A549 (cell line): ENCODE results near the gene TSPAN5. TPM values are rescaled to one million over a fixed set of nuclear protein-coding genes. Genes with fewer than 3 reads are reported as not detected.
"Not testable (repeated sequence)": the region's sequence is repeated elsewhere in the genome, so short reads cannot be mapped to it uniquely, and the experiment has no call there.

ENCODE experiments used
- ATAC-seq, 2 experiments: fragments of 200-7000 bp in 1 of 2; fragments of >200 bp in 1 of 2; cut with Nextera tagmentation in 1 of 2; cut with Tn5 transposase in 1 of 2; 3 replicates each; pipeline versions ENCODE4 v1.8.0 to v1.9.1; 2018 to 2020; ENCODE audit warnings: mild to moderate bottlenecking in 1 of 2, moderate library complexity in 1 of 2
- CTCF ChIA-PET: fragments of 300-600 bp; sonication (Branson Sonifier 250); formaldehyde crosslinking; extraction: SDS; loops from one replicate; lab custom pipeline; 2021; ENCODE audit warnings: antibody characterized with exemption, inconsistent platforms; lab: Yijun Ruan, JAX
- POLR2A ChIA-PET: fragments of 350-600 bp; formaldehyde crosslinking; extraction: SDS; loops from one replicate; lab custom pipeline; 2021; ENCODE audit warnings: antibody characterized with exemption, inconsistent platforms; lab: Yijun Ruan, JAX
- DNase-seq, 2 experiments: peaks; one replicate each; pipeline versions ENCODE4 v3.0.0 to v3.0.0-alpha.2; 2011 to 2016; ENCODE audit warnings: low read depth in 1 of 2, low spot score in 1 of 2
- FAIRE-seq: peaks from 2 replicates; lab custom pipeline; 2011; peaks lifted over from hg19 to GRCh38; lab: Jason Lieb, UNC
- H3K27ac ChIP-seq, 2 experiments: fragments of >200 bp; sonication (Bioruptor Twin); formaldehyde crosslinking; 3 replicates each; pipeline ENCODE4 v1.5.1; 2016 to 2017
- H3K4me1 ChIP-seq: fragments of >200 bp; sonication (Bioruptor Twin); formaldehyde crosslinking; 3 replicates; pipeline ENCODE4 v1.6.1; 2016
- H3K4me2 ChIP-seq: fragments of >200 bp; sonication (Bioruptor Twin); formaldehyde crosslinking; 3 replicates; pipeline ENCODE4 v1.6.1; 2016
- H3K4me3 ChIP-seq: fragments of >200 bp; sonication (Bioruptor Twin); formaldehyde crosslinking; 3 replicates; pipeline ENCODE4 v1.5.1; 2016
- H3K9me3 ChIP-seq: fragments of >200 bp; sonication (Bioruptor Twin); formaldehyde crosslinking; 3 replicates; pipeline ENCODE4 v1.6.1; 2016
- BHLHE40 ChIP-seq: IDR thresholded peaks from 2 replicates; pipeline ENCODE4 v1.6.1; 2012; ENCODE audit warnings: low read depth, low read length, inconsistent platforms
- FOSB ChIP-seq: fragments of 250-450 bp; sonication (Bioruptor Pico); IDR thresholded peaks from 2 replicates; pipeline ENCODE4 v1.5.0; 2020; ENCODE audit warnings: mild to moderate bottlenecking, moderate library complexity
- HDAC2 ChIP-seq: fragments of 200-600 bp; sonication (generic); IDR thresholded peaks from 2 replicates; pipeline ENCODE4 v1.6.1; 2016
- HEYL ChIP-seq: fragments of 250-450 bp; sonication (Bioruptor Pico); IDR thresholded peaks from 2 replicates; pipeline ENCODE4 v1.8.0; 2021; ENCODE audit warnings: mild to moderate bottlenecking, moderate library complexity
- HOXA7 ChIP-seq: fragments of 250-450 bp; sonication (Bioruptor Pico); IDR thresholded peaks from 2 replicates; pipeline ENCODE4 v1.5.0; 2020; ENCODE audit warnings: mild to moderate bottlenecking, moderate library complexity
- JUNB ChIP-seq: fragments of >200 bp; sonication (Bioruptor Twin); formaldehyde crosslinking; IDR thresholded peaks from 2 replicates; pipeline ENCODE4 v1.6.1; 2016
- NR3C1 ChIP-seq: fragments of >200 bp; sonication (Bioruptor Twin); formaldehyde crosslinking; IDR thresholded peaks from 3 replicates; pipeline ENCODE4 v1.6.1; 2017
- POLR2A ChIP-seq: IDR thresholded peaks from 2 replicates; pipeline ENCODE4 v1.6.1; 2012; ENCODE audit warnings: mild to moderate bottlenecking, low read length
- RNF2 ChIP-seq: fragments of 200-600 bp; sonication (generic); IDR thresholded peaks from 2 replicates; pipeline ENCODE4 v1.6.1; 2016; ENCODE audit warnings: low read depth, mild to moderate bottlenecking, antibody characterized with exemption, moderate library complexity, borderline replicate concordance
- SREBF2 ChIP-seq: fragments of 450-650 bp; IDR thresholded peaks from 2 replicates; pipeline ENCODE4 v1.6.1; 2014; ENCODE audit warnings: mild to moderate bottlenecking, moderate library complexity
- TP53 ChIP-seq: fragments of 250-450 bp; sonication (Bioruptor Pico); IDR thresholded peaks from 2 replicates; pipeline ENCODE4 v1.5.0; 2021; ENCODE audit warnings: mild to moderate bottlenecking, moderate library complexity
- WGBS: methylation state at CpG from one replicate; pipeline ENCODE4 v1.1.6; 2017; ENCODE audit errors: missing lambda C conversion rate; 5-methylcytosine and 5-hydroxymethylcytosine counted together
- polyA plus RNA-seq, 4 experiments: library from polyadenylated mRNA; depleted of rRNA in 3 of 4; stranded (reverse); fragments of >200 nt; fragmentation: RNase III in 1 of 4; extraction: RNeasy Plus Mini Kit Qiagen cat#74134 plus additional on column Dnase treatment in 1 of 4; gene quantifications; 2 replicates in 3 of 4; 3 replicates in 1 of 4; pipeline ENCODE4 v1.2.3, GENCODE V29; 2011 to 2017
- TF ChIP-seq, protein P1 (sequence below): fragments of 250-450 bp; sonication (Bioruptor Pico); IDR thresholded peaks from 2 replicates; pipeline ENCODE4 v1.5.0; 2021; ENCODE audit warnings: mild to moderate bottlenecking, moderate library complexity, borderline replicate concordance
- TF ChIP-seq, protein P2 (sequence below): IDR thresholded peaks from 2 replicates; pipeline ENCODE4 v1.6.1; 2012
- TF ChIP-seq, protein P3 (sequence below): IDR thresholded peaks from 2 replicates; pipeline ENCODE4 v1.6.1; 2012

Gene TSPAN5
- polyA plus RNA-seq, 2 of the 4 experiments (the other 2 are of a cell fraction): 9.5 to 12.4 TPM

DNA sequence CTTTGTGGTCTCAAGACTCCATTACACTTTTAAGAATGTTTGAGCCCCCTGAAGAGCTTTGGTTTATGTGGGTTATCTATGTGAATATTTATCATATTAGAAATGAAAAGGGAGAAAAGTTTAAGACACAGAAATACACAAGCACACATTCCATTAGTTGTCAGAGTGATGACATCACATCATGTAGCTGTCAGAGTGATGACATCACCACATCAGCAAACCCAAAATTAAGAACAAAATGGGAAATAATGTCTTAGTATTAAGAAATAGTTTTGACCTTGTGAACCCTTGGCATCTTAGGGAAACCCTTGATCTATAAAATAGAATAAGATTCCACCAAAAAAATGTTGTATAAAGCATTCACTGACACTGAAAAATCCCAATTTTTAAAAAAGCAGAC is 195.9 kb downstream of the TSPAN5 start:
- TF ChIP-seq HEYL (CRISPR knock-in tag) (no peak), HOXA7 (CRISPR knock-in tag) (no peak)
- TF ChIP-seq, all 56 proteins: peak for 0
- POLR2A ChIA-PET: no interaction called here
- CTCF ChIA-PET: no interaction called here

DNA sequence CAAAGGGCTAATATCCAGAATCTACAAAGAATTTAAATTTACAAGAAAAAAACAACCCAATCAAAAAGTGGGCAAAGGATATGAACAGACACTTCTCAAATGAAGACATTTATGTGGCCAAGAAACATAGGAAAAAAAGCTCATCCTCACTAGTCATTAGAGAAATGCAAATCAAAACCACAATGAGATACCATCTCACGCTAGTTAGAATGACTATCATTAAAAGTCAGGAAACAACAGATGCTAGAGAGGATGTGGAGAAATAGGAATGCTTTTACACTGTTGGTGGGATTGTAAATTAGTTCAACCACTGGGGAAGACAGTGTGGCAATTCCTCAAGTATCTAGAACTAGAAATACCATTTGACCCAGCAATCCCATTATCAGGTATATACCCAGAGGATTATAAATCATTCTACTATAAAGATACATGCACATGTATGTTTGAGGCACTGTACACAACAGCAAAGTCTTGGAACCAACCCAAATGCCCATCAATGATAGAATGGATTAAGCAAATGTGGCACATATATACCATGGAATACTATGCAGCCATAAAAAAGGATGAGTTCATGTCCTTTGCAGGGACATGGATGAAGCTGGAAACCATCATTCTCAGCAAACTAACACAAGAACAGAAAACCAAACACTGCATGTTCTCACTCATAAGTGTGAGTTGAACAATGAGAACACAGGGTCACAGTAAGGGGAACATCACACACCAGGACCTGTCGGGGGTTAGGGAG is 197.1 kb downstream of the TSPAN5 start:
- POLR2A ChIA-PET, CTCF ChIA-PET, FAIRE-seq, H3K4me2 ChIP-seq, H3K27ac ChIP-seq, ATAC-seq, DNase-seq, H3K4me1 ChIP-seq, H3K4me3 ChIP-seq, H3K9me3 ChIP-seq: not testable (repeated sequence)
- WGBS: 84% methylated on average over 2 of the region's 2 CpGs

More for the DNA sequence above, 195.9 kb downstream of the TSPAN5 start:
- no peaks in the 10 kb centered on the region for H3K9me3 ChIP-seq
- FAIRE-seq (no peak), DNase-seq (no peak), ATAC-seq (no peak)
- no peak overlapping the region for H3K4me2 ChIP-seq
- no peak overlapping the region for H3K4me3 ChIP-seq
- no peak overlapping the region for H3K27ac ChIP-seq
- H3K4me1 ChIP-seq: no peaks in the 10 kb centered on the region

- POLR2A ChIA-PET, H3K9me3 ChIP-seq, ATAC-seq, H3K27ac ChIP-seq, H3K4me2 ChIP-seq, H3K4me1 ChIP-seq, H3K4me3 ChIP-seq, FAIRE-seq, DNase-seq: not testable (repeated sequence)
- CTCF ChIA-PET: interaction anchor here (3.0 kb wide), 1 partner anchor 10 kb away, joined by 19 read pairs; no protein-coding TSS in a partner anchor
- WGBS: 73% methylated on average over 9 of the region's 9 CpGs
Observed at GRCh38 chr4:98457422-98457821, 201.0 kb downstream of the TSPAN5 start.

GRCh38 chr4:98452091-98452490 is 206.3 kb downstream of the TSPAN5 start:
- no peaks in the 10 kb centered on the region for H3K4me1 ChIP-seq
- TF ChIP-seq BHLHE40 (no peak), FOSB (CRISPR knock-in tag) (no peak), TP53 (CRISPR knock-in tag) (no peak)
- TF ChIP-seq, protein P1, sequence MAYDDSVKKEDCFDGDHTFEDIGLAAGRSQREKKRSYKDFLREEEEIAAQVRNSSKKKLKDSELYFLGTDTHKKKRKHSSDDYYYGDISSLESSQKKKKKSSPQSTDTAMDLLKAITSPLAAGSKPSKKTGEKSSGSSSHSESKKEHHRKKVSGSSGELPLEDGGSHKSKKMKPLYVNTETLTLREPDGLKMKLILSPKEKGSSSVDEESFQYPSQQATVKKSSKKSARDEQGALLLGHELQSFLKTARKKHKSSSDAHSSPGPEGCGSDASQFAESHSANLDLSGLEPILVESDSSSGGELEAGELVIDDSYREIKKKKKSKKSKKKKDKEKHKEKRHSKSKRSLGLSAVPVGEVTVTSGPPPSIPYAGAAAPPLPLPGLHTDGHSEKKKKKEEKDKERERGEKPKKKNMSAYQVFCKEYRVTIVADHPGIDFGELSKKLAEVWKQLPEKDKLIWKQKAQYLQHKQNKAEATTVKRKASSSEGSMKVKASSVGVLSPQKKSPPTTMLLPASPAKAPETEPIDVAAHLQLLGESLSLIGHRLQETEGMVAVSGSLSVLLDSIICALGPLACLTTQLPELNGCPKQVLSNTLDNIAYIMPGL (CRISPR knock-in tag): no peak
- no peak overlapping the region for H3K27ac ChIP-seq
- DNase-seq (no peak), FAIRE-seq (no peak), ATAC-seq (no peak)
- no peaks in the 10 kb centered on the region; the same call in 2 of the 3 replicates for H3K9me3 ChIP-seq
- ChIA-PET CTCF (interaction anchor here (0.7 kb wide), 2 partner anchors 10 to 15 kb away, joined by 3 read pairs; no protein-coding TSS in a partner anchor), POLR2A (no interaction called here)
- no peak overlapping the region for H3K4me3 ChIP-seq
- 42% methylated on average over 3 of the region's 3 CpGs for WGBS
- H3K4me2 ChIP-seq: no peak overlapping the region

DNA sequence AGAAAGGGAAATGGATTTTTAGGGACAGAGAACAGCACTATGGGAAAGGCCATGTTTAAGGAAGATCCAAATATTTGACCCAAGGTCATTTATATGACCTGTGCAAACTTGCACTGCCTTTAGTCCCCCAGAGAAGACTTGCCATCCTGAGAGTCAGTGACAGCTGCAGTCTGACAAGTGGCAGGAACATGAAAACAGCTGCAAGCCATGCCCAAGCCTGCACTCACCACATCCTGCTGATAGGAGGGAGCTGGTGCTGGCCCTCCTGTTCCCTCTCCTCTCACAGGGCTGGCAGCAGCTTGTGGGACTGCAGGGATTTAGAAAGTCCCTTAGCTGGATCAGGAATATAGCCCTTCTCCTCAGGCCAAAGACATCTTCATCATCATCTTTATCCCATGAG is 209.5 kb downstream of the TSPAN5 start:
- CTCF ChIA-PET: interaction anchor here (0.6 kb wide), 1 partner anchor 16 kb away, joined by 3 read pairs; no protein-coding TSS in a partner anchor
- Histone ChIP-seq H3K9me3 (no peaks in the 10 kb centered on the region; the same call in 2 of the 3 replicates), H3K4me1 (no peaks in the 10 kb centered on the region), H3K4me2 (no peak overlapping the region), H3K27ac (no peak overlapping the region), H3K4me3 (no peak overlapping the region)
- DNase-seq: no peak
- FAIRE-seq: no peak
- TF ChIP-seq HDAC2 (no peak), NR3C1 (no peak), RNF2 (no peak), POLR2A (no peak), SREBF2 (no peak), FOSB (CRISPR knock-in tag) (no peak), JUNB (no peak)
- TF ChIP-seq, protein P1 (CRISPR knock-in tag): no peak
- TF ChIP-seq, protein P2, sequence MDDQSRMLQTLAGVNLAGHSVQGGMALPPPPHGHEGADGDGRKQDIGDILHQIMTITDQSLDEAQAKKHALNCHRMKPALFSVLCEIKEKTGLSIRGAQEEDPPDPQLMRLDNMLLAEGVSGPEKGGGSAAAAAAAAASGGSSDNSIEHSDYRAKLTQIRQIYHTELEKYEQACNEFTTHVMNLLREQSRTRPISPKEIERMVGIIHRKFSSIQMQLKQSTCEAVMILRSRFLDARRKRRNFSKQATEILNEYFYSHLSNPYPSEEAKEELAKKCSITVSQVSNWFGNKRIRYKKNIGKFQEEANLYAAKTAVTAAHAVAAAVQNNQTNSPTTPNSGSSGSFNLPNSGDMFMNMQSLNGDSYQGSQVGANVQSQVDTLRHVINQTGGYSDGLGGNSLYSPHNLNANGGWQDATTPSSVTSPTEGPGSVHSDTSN: no peak
- TF ChIP-seq, protein P3, sequence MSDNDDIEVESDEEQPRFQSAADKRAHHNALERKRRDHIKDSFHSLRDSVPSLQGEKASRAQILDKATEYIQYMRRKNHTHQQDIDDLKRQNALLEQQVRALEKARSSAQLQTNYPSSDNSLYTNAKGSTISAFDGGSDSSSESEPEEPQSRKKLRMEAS: no peak
- ATAC-seq: no peak
- POLR2A ChIA-PET: no interaction called here
